OCI-LY7 (cell line): ENCODE results near the gene IL11. TPM values are rescaled to one million over a fixed set of nuclear protein-coding genes. Genes with fewer than 3 reads are reported as not detected.

Experiments used
- BruUV-seq: library from RNA; stranded (reverse); fragments of 400-500 nt; replicated peaks from 2 replicates; lab custom pipeline; 2021; lab: Mats Ljungman, UMichigan
- CTCF ChIA-PET: fragments of 300-600 bp; sonication (Branson Sonifier 250); formaldehyde crosslinking; loops from one replicate; lab custom pipeline; 2022; ENCODE audit warnings: antibody characterized with exemption; ENCODE audit not compliant: unreplicated experiment; lab: Charles Lee
- POLR2A ChIA-PET: fragments of 300-600 bp; sonication (Branson Sonifier 250); formaldehyde crosslinking; loops from one replicate; lab custom pipeline; 2022; ENCODE audit warnings: antibody characterized with exemption; lab: Charles Lee
- DNase-seq: peaks from one replicate; pipeline ENCODE4 v3.0.0-alpha.2; 2015; ENCODE audit warnings: low spot score
- H2AFZ ChIP-seq: fragments of 200-600 bp; sonication (generic), shearing (Covaris generic); 2 replicates; pipeline ENCODE4 v1.6.1; 2014; ENCODE audit warnings: mild to moderate bottlenecking, antibody characterized with exemption, low read length, moderate library complexity
- H3K27ac ChIP-seq: fragments of 200-600 bp; sonication (generic); 2 replicates; pipeline ENCODE4 v1.5.1; 2014; ENCODE audit warnings: mixed run types, low read depth, mild to moderate bottlenecking, moderate library complexity, low read length, inconsistent platforms; ENCODE audit not compliant: poor library complexity, severe bottlenecking
- H3K36me3 ChIP-seq: fragments of 200-600 bp; sonication (generic); 2 replicates; pipeline ENCODE4 v1.6.1; 2014; ENCODE audit warnings: mild to moderate bottlenecking, antibody characterized with exemption, low read length, moderate library complexity, mixed read lengths; ENCODE audit not compliant: insufficient read depth
- H3K4me1 ChIP-seq: fragments of 200-600 bp; sonication (generic); 2 replicates; pipeline ENCODE4 v1.5.1; 2014; ENCODE audit warnings: mild to moderate bottlenecking, low read length; ENCODE audit not compliant: insufficient read depth, poor library complexity, severe bottlenecking
- H3K4me2 ChIP-seq: fragments of 200-600 bp; sonication (generic); 2 replicates; pipeline ENCODE4 v1.6.1; 2014; ENCODE audit warnings: mild to moderate bottlenecking, low read length
- H3K4me3 ChIP-seq: fragments of 200-600 bp; sonication (generic); 2 replicates; pipeline ENCODE4 v1.5.1; 2014; ENCODE audit warnings: mild to moderate bottlenecking, low read depth, low read length; ENCODE audit not compliant: poor library complexity, severe bottlenecking
- H3K79me2 ChIP-seq: fragments of 200-600 bp; sonication (generic); 2 replicates; pipeline ENCODE4 v1.6.1; 2016; ENCODE audit warnings: low read depth, mild to moderate bottlenecking, low read length, moderate library complexity, mixed read lengths; ENCODE audit not compliant: insufficient read depth
- H3K9me2 ChIP-seq: fragments of 200-600 bp; sonication (generic); 2 replicates; pipeline ENCODE4 v1.6.1; 2016; ENCODE audit warnings: mild to moderate bottlenecking, low read length, mixed read lengths; ENCODE audit not compliant: insufficient read depth
- H3K9me3 ChIP-seq: fragments of 200-600 bp; sonication (generic); 2 replicates; pipeline ENCODE4 v1.6.1; 2014; ENCODE audit warnings: mild to moderate bottlenecking, mixed run types, low read length, mixed read lengths
- H4K20me1 ChIP-seq: fragments of 200-600 bp; sonication (generic); 2 replicates; pipeline ENCODE4 v1.6.1; 2014; ENCODE audit warnings: mild to moderate bottlenecking, antibody characterized with exemption, low read length, moderate library complexity, mixed read lengths; ENCODE audit not compliant: insufficient read depth
- CTCF ChIP-seq: fragments of 200-600 bp; sonication (generic); conservative IDR thresholded peaks from 2 replicates; pipeline ENCODE4 v1.5.1; 2014; ENCODE audit warnings: mild to moderate bottlenecking, antibody characterized with exemption, low read length, moderate library complexity, mixed read lengths
- EZH2phosphoT487 ChIP-seq: fragments of 200-600 bp; sonication (generic); IDR thresholded peaks from 2 replicates; pipeline ENCODE4 v1.6.1; 2018; ENCODE audit warnings: low read depth, borderline replicate concordance, mild to moderate bottlenecking, mixed run types, antibody characterized with exemption, low read length, moderate library complexity, mixed read lengths
- intact Hi-C: fragments of 100-400 bp; cut with micrococcal nuclease; formaldehyde crosslinking; loops from one replicate; pipeline ENCODE4 v1.10.0; 2022; ENCODE audit not compliant: unreplicated experiment
- total RNA-seq, 2 experiments: library from RNA; depleted of rRNA in 1 of 2; stranded (reverse); fragments of >200 nt in 1 of 2; shearing (Covaris generic) in 1 of 2; gene quantifications; 2 replicates each; pipeline ENCODE4 v1.2.3, GENCODE V29; 2014 to 2022

IL11 gene
- total RNA-seq, 2 experiments from 2014 or later, result 0.32 to 0.46 TPM

- intact Hi-C loops, result no loop called here
- H3K4me2 ChIP-seq, result no peak overlapping the region
- no peaks in the 10 kb centered on the region for H3K9me3 ChIP-seq
- BruUV-seq, result no TSS peak
- H3K4me3 ChIP-seq, result no peak overlapping the region
- H3K36me3 ChIP-seq, result no peaks in the 10 kb centered on the region
- no peak for DNase-seq
- H3K27ac ChIP-seq, result no peak overlapping the region
- no peak overlapping the region for H2AFZ ChIP-seq
- TF ChIP-seq CTCF (no peak), EZH2phosphoT487 (no peak)
- no peaks in the 10 kb centered on the region for H4K20me1 ChIP-seq
- peaks cover 12% of the 10 kb centered on the region for H3K4me1 ChIP-seq
- ChIA-PET CTCF (no interaction called here), POLR2A (no interaction called here)
- no peaks in the 10 kb centered on the region for H3K9me2 ChIP-seq
- H3K79me2 ChIP-seq, result no peaks in the 10 kb centered on the region
Measured at GRCh38 chr19:55352549-55353145, 17.6 kb downstream of the IL11 start.

GRCh38 chr19:55352040-55352439 lies 18.2 kb downstream of the IL11 start:
- Histone ChIP-seq H3K4me2 (no peak overlapping the region), H3K79me2 (no peaks in the 10 kb centered on the region), H3K9me3 (no peaks in the 10 kb centered on the region), H3K36me3 (no peaks in the 10 kb centered on the region), H3K27ac (no peak overlapping the region), H4K20me1 (no peaks in the 10 kb centered on the region), H3K9me2 (no peaks in the 10 kb centered on the region), H3K4me3 (no peak overlapping the region), H3K4me1 (peaks cover 12% of the 10 kb centered on the region), H2AFZ (no peak overlapping the region)
- BruUV-seq, result no TSS peak
- ChIA-PET POLR2A (no interaction called here), CTCF (no interaction called here)
- no peak for TF ChIP-seq EZH2phosphoT487
- TF ChIP-seq CTCF, result no peak
- intact Hi-C loops, result no loop called here
- DNase-seq, result no peak

GRCh38 chr19:55350620-55351315 lies 19.5 kb downstream of the IL11 start:
- DNase-seq, result no peak
- no peak overlapping the region for H3K4me2 ChIP-seq
- H3K9me2 ChIP-seq, result no peaks in the 10 kb centered on the region
- peaks cover 12% of the 10 kb centered on the region for H3K4me1 ChIP-seq
- no peak overlapping the region for H2AFZ ChIP-seq
- no peak overlapping the region for H3K27ac ChIP-seq
- H3K79me2 ChIP-seq, result no peaks in the 10 kb centered on the region
- no peaks in the 10 kb centered on the region for H3K36me3 ChIP-seq
- BruUV-seq, result no TSS peak
- TF ChIP-seq CTCF (no peak), EZH2phosphoT487 (no peak)
- no peaks in the 10 kb centered on the region for H3K9me3 ChIP-seq
- POLR2A ChIA-PET, result no interaction called here
- no peaks in the 10 kb centered on the region for H4K20me1 ChIP-seq
- CTCF ChIA-PET, result interaction anchor here (0.5 to 0.7 kb wide), 2 partner anchors 48 to 49 kb away, joined by 3 to 4 read pairs; no protein-coding TSS in a partner anchor
- intact Hi-C loops, result no loop called here
- H3K4me3 ChIP-seq, result no peak overlapping the region
